Measurements from ENCODE around the gene NLRP13.

DNA sequence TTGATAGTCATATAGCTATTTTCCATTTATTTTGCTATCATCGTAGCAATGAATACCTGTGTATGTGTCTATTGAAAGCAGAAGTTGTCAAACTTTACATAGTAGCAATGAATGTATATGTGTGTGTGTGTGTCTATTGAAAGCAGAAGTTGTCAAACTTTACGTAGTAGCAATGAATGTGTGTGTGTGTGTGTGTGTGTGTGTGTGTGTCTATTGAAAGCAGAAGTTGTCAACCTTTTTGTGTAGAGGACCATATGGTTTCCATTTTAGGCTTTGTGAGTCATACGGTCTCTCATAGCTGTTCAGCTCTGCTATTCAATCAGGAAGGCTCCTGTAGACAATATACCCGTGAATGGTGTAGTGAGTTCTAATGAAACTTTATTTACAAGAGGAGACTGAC lies 75.0 kb downstream of the NLRP13 start:
- TF ChIP-seq, protein P1, sequence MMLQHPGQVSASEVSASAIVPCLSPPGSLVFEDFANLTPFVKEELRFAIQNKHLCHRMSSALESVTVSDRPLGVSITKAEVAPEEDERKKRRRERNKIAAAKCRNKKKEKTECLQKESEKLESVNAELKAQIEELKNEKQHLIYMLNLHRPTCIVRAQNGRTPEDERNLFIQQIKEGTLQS (IDR thresholded peaks at IDR 0.05) = no peak
- TF ChIP-seq CTCF (IDR thresholded peaks at IDR 0.05 in 2 of 3, conservative IDR thresholded peaks at IDR 0.05 in 1 of 3; ENCODE audit: borderline replicate concordance in 1 of 3, insufficient read depth in 1 of 3, low read depth in 2 of 3, low read length in 2 of 3) (no peak), POLR2AphosphoS5 (IDR thresholded peaks at IDR 0.05; ENCODE audit: low read depth, low read length) (no peak), RAD21 (IDR thresholded peaks at IDR 0.05; ENCODE audit: low read depth) (no peak), SRF (IDR thresholded peaks at IDR 0.05; ENCODE audit: low read depth) (no peak)
